Panc1 (cell line): ENCODE measurements around the gene TJP3.

Source experiments
- CTCF ChIP-seq: fragments of 450-650 bp; IDR thresholded peaks from 2 replicates; pipeline ENCODE4 v1.5.1; 2017; ENCODE audit warnings: mild to moderate bottlenecking
- POLR2AphosphoS5 ChIP-seq: IDR thresholded peaks from 2 replicates; pipeline ENCODE4 v1.6.1; 2012; ENCODE audit warnings: mild to moderate bottlenecking, low read depth, low read length, moderate library complexity
- REST ChIP-seq, 2 experiments: IDR thresholded peaks; 2 replicates each; pipeline ENCODE4 v1.6.1; 2011 to 2012; ENCODE audit warnings: low read depth in 2 of 2, control low read depth in 1 of 2, low read length in 1 of 2, mild to moderate bottlenecking in 1 of 2, moderate library complexity in 1 of 2; ENCODE audit not compliant: insufficient read depth in 1 of 2
- SIN3A ChIP-seq: IDR thresholded peaks from 2 replicates; pipeline ENCODE4 v1.6.1; 2012; ENCODE audit warnings: low read depth, mild to moderate bottlenecking, low read length, moderate library complexity, borderline replicate concordance; ENCODE audit not compliant: insufficient read depth

GRCh38 chr19:3753631-3754410 is 45.6 kb downstream of the TJP3 start:
- TF ChIP-seq POLR2AphosphoS5: no peak
- TF ChIP-seq CTCF: no peak
- TF ChIP-seq REST (IDR thresholded peaks at IDR 0.05; ENCODE audit: insufficient read depth in 1 of 2, low read depth in 2 of 2, low read length in 1 of 2): no peak
- no peak for TF ChIP-seq SIN3A
